ENCODE results near the gene EIF5A.

DNA sequence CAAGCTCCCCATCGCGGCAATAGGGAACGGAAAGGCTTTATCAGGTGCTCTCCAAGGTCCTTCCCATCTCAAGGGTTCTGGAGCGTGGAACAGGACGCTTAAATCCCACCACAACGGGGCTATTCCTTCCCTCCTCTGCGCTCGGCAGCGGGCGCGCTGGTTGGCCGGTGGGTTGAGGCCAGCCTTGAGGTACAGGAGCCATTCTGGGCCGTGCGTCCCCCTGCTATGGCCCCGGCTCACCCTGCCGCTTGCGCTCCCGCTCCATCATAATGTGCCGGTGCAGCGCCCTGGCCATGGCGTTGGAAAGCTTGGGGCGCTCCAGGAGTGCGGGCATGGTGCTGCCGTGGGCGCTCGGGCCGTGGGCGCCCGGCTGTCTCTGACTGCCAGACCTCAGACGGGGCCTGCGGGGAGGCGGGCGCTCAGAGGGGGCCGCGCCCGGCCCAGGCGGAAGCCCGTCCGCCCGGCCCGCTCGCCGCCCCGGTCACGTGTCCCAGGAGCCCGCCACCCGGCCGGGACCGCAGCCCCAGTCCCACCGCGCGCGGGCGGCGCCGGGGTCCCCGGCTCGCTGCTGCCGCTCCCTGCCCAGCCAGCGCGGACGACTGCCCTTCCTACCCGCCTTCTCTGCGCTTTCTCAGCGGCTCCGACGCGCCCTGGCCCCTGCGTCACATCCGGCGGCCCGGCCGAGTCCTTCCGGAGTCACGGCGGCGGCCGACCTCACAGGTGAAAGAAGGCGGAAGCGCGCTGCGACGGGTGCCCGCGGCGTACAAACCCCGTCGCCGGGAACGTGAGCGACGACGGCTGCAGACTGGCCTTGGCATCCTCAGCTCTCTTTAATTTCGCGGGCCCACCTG lies 7.5 kb downstream of the EIF5A start, which contains the start of gene GPS2:
- TF ChIP-seq TCF12 (IDR thresholded peaks at IDR 0.05; ENCODE audit: low read depth) (peak; percentile 57; the same call in 1 of the 2 replicates), REST (IDR thresholded peaks at IDR 0.05; ENCODE audit: low read depth) (peak; percentile 87), EP300 (IDR thresholded peaks at IDR 0.05; ENCODE audit: borderline replicate concordance) (0 out of 2 replicates have a peak, but pooled peaks have one; percentile 17), CEBPB (IDR thresholded peaks at IDR 0.05) (no peak), FOXM1 (IDR thresholded peaks at IDR 0.05; ENCODE audit: borderline replicate concordance, low read depth) (no peak)
